H1 (cell line): ENCODE data around the gene SBNO1. TPM values are rescaled to one million over a fixed set of nuclear protein-coding genes. Genes with fewer than 3 reads are reported as not detected.

Experiments used
- MAX ChIP-seq: IDR thresholded peaks from 2 replicates; pipeline ENCODE4 v1.6.1; 2012; ENCODE audit warnings: inconsistent platforms
- polyA plus RNA-seq, 7 experiments: library from polyadenylated mRNA; depleted of rRNA in 3 of 7; stranded (reverse) in 5 of 7; unstranded in 2 of 7; fragments of >200 nt in 5 of 7; fragments of 200-250 nt in 2 of 7; gene quantifications; 1 replicate in 5 of 7; 2 replicates in 1 of 7; 4 replicates in 1 of 7; pipeline versions ENCODE4 v1.2.1 to v1.2.3, GENCODE V29; 2011 to 2013; ENCODE audit warnings: missing spikeins in 2 of 7, mixed read lengths in 2 of 7
- total RNA-seq: library from RNA; stranded (reverse); fragmentation: NEBNext Ultra II Directional; extraction: Animal tissue kit (Norgen Biotek cat#: 25700); gene quantifications from 2 replicates; pipeline ENCODE4 v1.2.1, GENCODE V29; 2021

Gene SBNO1
- total and polyA plus RNA-seq, 2 of the 8 experiments (the other 6 are each of a cell fraction or from before 2014, with no cell fraction given), result 6.7 to 57.7 TPM

DNA sequence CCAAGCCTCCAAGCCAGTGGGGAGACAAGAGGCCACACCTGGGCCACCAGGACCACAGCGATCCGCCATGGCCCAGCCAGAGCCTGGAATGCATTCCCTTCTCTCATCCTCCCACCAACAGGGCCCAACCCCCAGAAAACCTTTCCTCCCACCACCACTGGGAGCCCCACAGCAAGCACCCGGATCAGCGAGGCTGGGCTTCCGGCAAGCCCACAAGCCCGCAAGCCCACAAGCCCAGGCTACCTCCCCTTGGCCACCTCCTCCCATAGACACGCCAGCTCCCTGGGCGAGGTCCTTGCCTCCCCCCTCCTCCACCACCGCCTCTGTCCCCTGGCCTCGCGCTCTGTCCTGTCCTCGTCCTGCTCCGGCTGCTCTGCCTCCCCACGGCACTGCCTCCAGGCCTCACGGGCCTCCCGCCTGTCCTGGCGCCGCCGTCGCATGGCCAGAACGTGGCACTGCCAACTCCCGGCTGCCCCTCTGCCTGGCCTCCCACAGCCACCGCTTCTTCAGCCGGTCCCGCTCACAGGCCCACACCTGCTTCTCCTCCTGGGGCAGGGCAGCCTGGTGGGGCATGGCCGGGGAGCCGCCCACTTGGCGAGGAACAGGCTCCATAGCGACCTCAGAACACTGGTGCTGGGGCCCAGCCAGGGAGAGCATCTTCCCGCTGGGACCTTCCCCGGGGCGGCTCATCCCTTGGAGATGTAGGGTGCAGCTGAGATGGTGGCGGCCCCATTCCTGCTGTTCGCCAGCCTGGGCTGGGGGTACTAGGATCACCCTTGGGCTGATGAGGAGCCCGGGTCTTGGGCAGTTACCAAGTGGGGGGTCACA lies 98.6 kb downstream of the SBNO1 start (continued):
- no peak for TF ChIP-seq MAX
